ENCODE measurements around the gene NAALADL2.

GRCh38 chr3:174937478-174937877 lies 78.3 kb downstream of the NAALADL2 start:
- no peak for TF ChIP-seq CTCF (IDR thresholded peaks at IDR 0.05; ENCODE audit: low read depth, low read length)
- no peak for TF ChIP-seq EZH2phosphoT487 (IDR thresholded peaks at IDR 0.05; ENCODE audit: low read depth)

All from OCI-LY3 (cell line).